Measurements from ENCODE around the gene RANBP10. TPM values are rescaled to one million over a fixed set of nuclear protein-coding genes. Genes with fewer than 3 reads are reported as not detected.

The RANBP10 gene
- total and polyA plus RNA-seq, 2 donors (not counting 3 experiments of a cell fraction or from before 2014, with no cell fraction given): 25.6 to 28.8 TPM

DNA sequence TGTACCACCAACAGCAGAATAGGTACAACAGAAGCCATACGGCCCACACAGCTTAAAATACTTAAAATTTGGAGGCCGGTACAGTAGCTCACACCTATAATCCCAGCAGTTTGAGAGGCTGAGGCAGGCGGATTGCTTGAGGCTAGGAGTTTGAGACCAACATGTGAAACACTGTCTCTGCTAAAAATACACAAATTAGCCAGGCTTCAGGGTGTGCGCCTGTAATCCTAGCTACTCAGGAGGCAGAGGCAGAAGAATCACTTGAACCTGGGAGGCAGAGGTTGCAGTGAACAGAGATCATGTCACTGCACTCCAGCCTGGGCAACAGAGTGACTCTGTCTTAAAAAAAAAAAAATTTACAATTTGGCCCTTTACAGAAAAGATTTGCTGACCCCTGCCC is 104.2 kb downstream of the RANBP10 start:
- Histone ChIP-seq H3K9me3 (replicated peaks; ENCODE audit: control insufficient read depth, insufficient read depth, low read length) (no peaks in the 10 kb centered on the region), H3K4me2 (ENCODE audit: insufficient read depth, low read length) (no peak overlapping the region), H4K20me1 (replicated peaks; ENCODE audit: control insufficient read depth, extremely low read depth, insufficient read depth, low read length) (peaks cover 2% of the 10 kb centered on the region), H3K27me3 (ENCODE audit: control insufficient read depth in 2 of 2, insufficient read depth in 2 of 2, low read length in 2 of 2) (no peaks in the 10 kb centered on the region), H3K9me1 (replicated peaks; ENCODE audit: control insufficient read depth, extremely low read depth, insufficient read depth, low read length) (no peaks in the 10 kb centered on the region), H2AFZ (ENCODE audit: low read depth, low read length) (no peak overlapping the region), H3K9ac (replicated peaks; ENCODE audit: extremely low read depth, insufficient read depth, low read length) (no peak overlapping the region), H3K4me3 (replicated peaks in 1 of 3; ENCODE audit: insufficient read depth in 1 of 3, low read depth in 1 of 3, low read length in 3 of 3) (no peak overlapping the region), H3K4me1 (ENCODE audit: control insufficient read depth, extremely low read depth, insufficient read depth, low read length) (no peaks in the 10 kb centered on the region), H3K36me3 (ENCODE audit: control insufficient read depth in 2 of 2, extremely low read depth in 1 of 2, insufficient read depth in 2 of 2, low read length in 2 of 2) (peaks cover 0 to 7% of the 10 kb centered on the region in 2 experiments), H3K79me2 (ENCODE audit: control insufficient read depth, insufficient read depth, low read length) (peaks cover 74% of the 10 kb centered on the region), H3K27ac (ENCODE audit: insufficient read depth, low read depth, low read length) (no peak overlapping the region)
- TF ChIP-seq FOS (IDR thresholded peaks at IDR 0.05; ENCODE audit: borderline replicate concordance, insufficient read depth, low read length) (no peak), MYC (IDR thresholded peaks at IDR 0.05; ENCODE audit: low read depth, low read length) (no peak), EZH2 (IDR thresholded peaks at IDR 0.05; ENCODE audit: borderline replicate concordance, low read depth, low read length, severe bottlenecking) (no peak), POLR2A (IDR thresholded peaks at IDR 0.05; ENCODE audit: low read depth, low read length) (no peak), GATA2 (IDR thresholded peaks at IDR 0.05; ENCODE audit: insufficient read depth, insufficient read length, low read depth, low read length) (no peak), POLR2AphosphoS5 (IDR thresholded peaks at IDR 0.05; ENCODE audit: insufficient read depth, low read depth, low read length) (no peak), JUN (IDR thresholded peaks at IDR 0.05; ENCODE audit: borderline replicate concordance, insufficient read depth, insufficient read length, low read depth) (no peak)
- TF ChIP-seq, protein P1, sequence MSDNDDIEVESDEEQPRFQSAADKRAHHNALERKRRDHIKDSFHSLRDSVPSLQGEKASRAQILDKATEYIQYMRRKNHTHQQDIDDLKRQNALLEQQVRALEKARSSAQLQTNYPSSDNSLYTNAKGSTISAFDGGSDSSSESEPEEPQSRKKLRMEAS (IDR thresholded peaks at IDR 0.05; ENCODE audit: insufficient read depth, insufficient read length): no peak
- TF ChIP-seq, protein P2, sequence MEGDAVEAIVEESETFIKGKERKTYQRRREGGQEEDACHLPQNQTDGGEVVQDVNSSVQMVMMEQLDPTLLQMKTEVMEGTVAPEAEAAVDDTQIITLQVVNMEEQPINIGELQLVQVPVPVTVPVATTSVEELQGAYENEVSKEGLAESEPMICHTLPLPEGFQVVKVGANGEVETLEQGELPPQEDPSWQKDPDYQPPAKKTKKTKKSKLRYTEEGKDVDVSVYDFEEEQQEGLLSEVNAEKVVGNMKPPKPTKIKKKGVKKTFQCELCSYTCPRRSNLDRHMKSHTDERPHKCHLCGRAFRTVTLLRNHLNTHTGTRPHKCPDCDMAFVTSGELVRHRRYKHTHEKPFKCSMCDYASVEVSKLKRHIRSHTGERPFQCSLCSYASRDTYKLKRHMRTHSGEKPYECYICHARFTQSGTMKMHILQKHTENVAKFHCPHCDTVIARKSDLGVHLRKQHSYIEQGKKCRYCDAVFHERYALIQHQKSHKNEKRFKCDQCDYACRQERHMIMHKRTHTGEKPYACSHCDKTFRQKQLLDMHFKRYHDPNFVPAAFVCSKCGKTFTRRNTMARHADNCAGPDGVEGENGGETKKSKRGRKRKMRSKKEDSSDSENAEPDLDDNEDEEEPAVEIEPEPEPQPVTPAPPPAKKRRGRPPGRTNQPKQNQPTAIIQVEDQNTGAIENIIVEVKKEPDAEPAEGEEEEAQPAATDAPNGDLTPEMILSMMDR (IDR thresholded peaks at IDR 0.05; ENCODE audit: extremely low read depth in 1 of 2, insufficient read depth in 1 of 2, low read depth in 1 of 2, low read length in 2 of 2): no peak
- intact Hi-C loops (cut with micrococcal nuclease): no loop called here
- BruUV-seq (replicated peaks): no TSS peak
- FAIRE-seq (no peak), DNase-seq (ENCODE audit: low read depth, low spot score) (no peak)
- dilution Hi-C loops (cut with MboI; ENCODE audit: extremely low pct_ligation_motif_present, low sequenced_read_pairs): no loop called here
- ChIA-PET POLR2A (interaction anchor here (0.6 kb wide), 1 partner anchor 162 kb away, joined by 4 read pairs; no protein-coding TSS in a partner anchor), CTCF (no interaction called here)

Data from endothelial cell of umbilical vein (primary cell).